ENCODE data around the gene IPO4. TPM values are rescaled to one million over a fixed set of nuclear protein-coding genes. Genes with fewer than 3 reads are reported as not detected.

The IPO4 gene
- total and polyA plus RNA-seq, 2 of the 13 experiments (the other 11 are each of a cell fraction or from before 2014, with no cell fraction given), result 39.0 to 179 TPM

DNA sequence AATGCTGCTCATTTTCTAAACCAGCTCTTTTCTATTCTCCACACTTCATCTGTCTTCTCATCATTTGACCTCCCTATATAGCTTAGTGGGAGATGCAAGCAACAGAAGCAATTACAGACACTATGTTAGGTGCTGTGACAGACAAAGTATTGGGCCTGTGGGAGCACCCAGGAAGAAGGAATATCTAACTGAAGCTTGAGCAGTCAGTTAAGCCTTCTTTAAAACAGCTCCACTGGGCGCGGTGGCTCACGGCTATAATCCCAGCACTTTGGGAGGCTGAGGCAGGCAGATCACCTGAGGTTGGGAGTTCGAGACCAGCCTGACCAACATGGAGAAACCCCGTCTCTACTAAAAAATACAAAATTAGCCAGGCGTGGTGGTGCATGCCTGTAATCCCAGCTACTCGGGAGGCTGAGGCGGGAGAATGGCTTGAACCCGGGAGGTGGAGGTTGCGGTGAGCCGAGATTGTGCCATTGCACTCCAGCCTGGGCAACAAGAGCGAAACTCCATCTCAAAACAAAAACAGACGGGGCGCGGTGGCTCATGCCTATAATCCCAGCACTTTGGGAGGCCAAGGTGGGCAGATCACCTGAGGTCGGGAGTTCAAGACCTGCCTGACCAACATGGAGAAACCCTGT lies 14.8 kb upstream of the IPO4 start (continued):
- TF ChIP-seq ZNF230 (CRISPR knock-in tag; IDR thresholded peaks at IDR 0.05) (0 out of 2 replicates have a peak, but pooled peaks have one; percentile 37), SAFB2 (CRISPR knock-in tag; IDR thresholded peaks at IDR 0.05; ENCODE audit: borderline replicate concordance, low read depth) (peak; percentile 53; the same call in 1 of the 2 replicates), ZNF558 (CRISPR knock-in tag; IDR thresholded peaks at IDR 0.05; ENCODE audit: borderline replicate concordance) (0 out of 2 replicates have a peak, but pooled peaks have one; percentile 48), ZNF782 (CRISPR knock-in tag; IDR thresholded peaks at IDR 0.05; ENCODE audit: borderline replicate concordance) (0 out of 2 replicates have a peak, but pooled peaks have one; percentile 63), DNMT1 (CRISPR knock-in tag; IDR thresholded peaks at IDR 0.05) (0 out of 2 replicates have a peak, but pooled peaks have one; percentile 40), MTA1 (CRISPR knock-in tag; IDR thresholded peaks at IDR 0.05; ENCODE audit: borderline replicate concordance) (0 out of 2 replicates have a peak, but pooled peaks have one; percentile 21), MED1 (CRISPR knock-in tag; IDR thresholded peaks at IDR 0.05) (0 out of 2 replicates have a peak, but pooled peaks have one; percentile 13), ARNTL (CRISPR knock-in tag; IDR thresholded peaks at IDR 0.05) (0 out of 2 replicates have a peak, but pooled peaks have one; percentile 21), ZBTB3 (CRISPR knock-in tag; IDR thresholded peaks at IDR 0.05; ENCODE audit: borderline replicate concordance, low read depth) (0 out of 2 replicates have a peak, but pooled peaks have one; percentile 65)
- TF ChIP-seq, protein P1, sequence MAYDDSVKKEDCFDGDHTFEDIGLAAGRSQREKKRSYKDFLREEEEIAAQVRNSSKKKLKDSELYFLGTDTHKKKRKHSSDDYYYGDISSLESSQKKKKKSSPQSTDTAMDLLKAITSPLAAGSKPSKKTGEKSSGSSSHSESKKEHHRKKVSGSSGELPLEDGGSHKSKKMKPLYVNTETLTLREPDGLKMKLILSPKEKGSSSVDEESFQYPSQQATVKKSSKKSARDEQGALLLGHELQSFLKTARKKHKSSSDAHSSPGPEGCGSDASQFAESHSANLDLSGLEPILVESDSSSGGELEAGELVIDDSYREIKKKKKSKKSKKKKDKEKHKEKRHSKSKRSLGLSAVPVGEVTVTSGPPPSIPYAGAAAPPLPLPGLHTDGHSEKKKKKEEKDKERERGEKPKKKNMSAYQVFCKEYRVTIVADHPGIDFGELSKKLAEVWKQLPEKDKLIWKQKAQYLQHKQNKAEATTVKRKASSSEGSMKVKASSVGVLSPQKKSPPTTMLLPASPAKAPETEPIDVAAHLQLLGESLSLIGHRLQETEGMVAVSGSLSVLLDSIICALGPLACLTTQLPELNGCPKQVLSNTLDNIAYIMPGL (CRISPR knock-in tag; IDR thresholded peaks at IDR 0.05; ENCODE audit: borderline replicate concordance in 1 of 2, low read depth in 1 of 2), result peak in 1 of 2 experiments; percentile 36; a peak in 1 of 4 replicates
- TF ChIP-seq, protein P2, sequence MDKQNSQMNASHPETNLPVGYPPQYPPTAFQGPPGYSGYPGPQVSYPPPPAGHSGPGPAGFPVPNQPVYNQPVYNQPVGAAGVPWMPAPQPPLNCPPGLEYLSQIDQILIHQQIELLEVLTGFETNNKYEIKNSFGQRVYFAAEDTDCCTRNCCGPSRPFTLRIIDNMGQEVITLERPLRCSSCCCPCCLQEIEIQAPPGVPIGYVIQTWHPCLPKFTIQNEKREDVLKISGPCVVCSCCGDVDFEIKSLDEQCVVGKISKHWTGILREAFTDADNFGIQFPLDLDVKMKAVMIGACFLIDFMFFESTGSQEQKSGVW (CRISPR knock-in tag; IDR thresholded peaks at IDR 0.05; ENCODE audit: borderline replicate concordance), result 0 out of 2 replicates have a peak, but pooled peaks have one; percentile 44

Data from HepG2 (cell line).